SW 1271 (cell line): Measurements from ENCODE around the gene IFNA1.
A peak's percentile ranks its signal among the peaks of the same experiment; 100 is the strongest.
"Not testable (repeated sequence)": the region's sequence is repeated elsewhere in the genome, so short reads cannot be mapped to it uniquely, and the experiment has no call there.

Source experiments
- DNase-seq, 2 experiments: peaks; one replicate each; lab custom pipeline; 2025; lab: John Stamatoyannopoulos, UW

Gene IFNA1

GRCh38 chr9:21449312-21449711, 9.1 kb downstream of the IFNA1 start:
- DNase-seq = not testable (repeated sequence)

GRCh38 chr9:21450733-21451394, 10.6 kb downstream of the IFNA1 start:
- no peak for DNase-seq

- DNase-seq = no peak
Measured at GRCh38 chr9:21452681-21453080, 12.4 kb downstream of the IFNA1 start.

GRCh38 chr9:21454149-21454548, 13.9 kb downstream of the IFNA1 start:
- DNase-seq = no peak

GRCh38 chr9:21455320-21455719, 15.1 kb downstream of the IFNA1 start:
- DNase-seq = no peak

- no peak for DNase-seq
Measured at GRCh38 chr9:21461377-21461776, 21.1 kb downstream of the IFNA1 start.

- DNase-seq = no peak
Measured at GRCh38 chr9:21465138-21465537, 24.9 kb downstream of the IFNA1 start.

GRCh38 chr9:21465859-21466518, 25.8 kb downstream of the IFNA1 start:
- peak in 1 of 2 experiments; percentile 21 for DNase-seq

GRCh38 chr9:21470126-21470525, 29.9 kb downstream of the IFNA1 start:
- DNase-seq = no peak

GRCh38 chr9:21473236-21473635, 33.0 kb downstream of the IFNA1 start:
- DNase-seq = no peak

GRCh38 chr9:21477466-21477865, 37.2 kb downstream of the IFNA1 start:
- no peak for DNase-seq

GRCh38 chr9:21479152-21479702, 39.0 kb downstream of the IFNA1 start:
- DNase-seq = no peak

- DNase-seq = no peak
Measured at GRCh38 chr9:21481470-21482056, 41.3 kb downstream of the IFNA1 start.

- no peak for DNase-seq
Measured at GRCh38 chr9:21482213-21482612, 42.0 kb downstream of the IFNA1 start, which contains the start of gene IFNE. IFNE (minus strand) TSS chr9:21482313; CDS start chr9:21481694, 619 bp downstream.
